HepG2 (cell line): ENCODE measurements around the gene TBC1D16. TPM values are rescaled to one million over a fixed set of nuclear protein-coding genes. Genes with fewer than 3 reads are reported as not detected.

Experiments used
- HNF4G ChIP-seq, 2 experiments: sonication (generic) in 1 of 2; formaldehyde crosslinking in 1 of 2; IDR thresholded peaks; 2 replicates each; pipeline versions ENCODE4 v1.4.0 to v1.6.1; 2011 to 2020; ENCODE audit warnings: borderline replicate concordance in 2 of 2, low read depth in 2 of 2, mild to moderate bottlenecking in 2 of 2, low read length in 1 of 2, missing genetic modification reagents in 1 of 2, moderate library complexity in 1 of 2
- IRF2 ChIP-seq: IDR thresholded peaks from 2 replicates; pipeline ENCODE4 v1.6.1; 2018; ENCODE audit warnings: missing genetic modification reagents, missing compliant biosample characterization
- MEF2D ChIP-seq: sonication (generic); formaldehyde crosslinking; IDR thresholded peaks from 2 replicates; pipeline ENCODE4 v1.5.1; 2020; ENCODE audit warnings: mild to moderate bottlenecking, missing genetic modification reagents
- MZF1 ChIP-seq: sonication (generic); formaldehyde crosslinking; IDR thresholded peaks from 2 replicates; pipeline ENCODE4 v1.8.1; 2023; ENCODE audit warnings: mild to moderate bottlenecking, missing genetic modification reagents, borderline replicate concordance
- NONO ChIP-seq, 2 experiments: fragments of 450-650 bp in 1 of 2; sonication (generic) in 1 of 2; formaldehyde crosslinking in 1 of 2; IDR thresholded peaks in 1 of 2; conservative IDR thresholded peaks in 1 of 2; 2 replicates each; pipeline versions ENCODE4 v1.6.1 to v1.8.0; 2017 to 2022; ENCODE audit warnings: mild to moderate bottlenecking in 1 of 2, missing genetic modification reagents in 1 of 2, moderate library complexity in 1 of 2
- PATZ1 ChIP-seq: sonication (generic); formaldehyde crosslinking; IDR thresholded peaks from 2 replicates; pipeline ENCODE4 v1.4.0; 2020; ENCODE audit warnings: missing genetic modification reagents
- RAD21 ChIP-seq: fragments of 450-650 bp; formaldehyde crosslinking; IDR thresholded peaks from 2 replicates; pipeline ENCODE4 v1.5.0; 2020; ENCODE audit warnings: mild to moderate bottlenecking
- TEAD3 ChIP-seq: optimal IDR thresholded peaks from 2 replicates; pipeline ENCODE3; 2016; ENCODE audit warnings: borderline replicate concordance
- TFDP1 ChIP-seq: IDR thresholded peaks from 2 replicates; pipeline ENCODE4 v1.6.1; 2016; ENCODE audit warnings: missing compliant biosample characterization, missing genetic modification reagents, borderline replicate concordance
- UBTF ChIP-seq: sonication (generic); formaldehyde crosslinking; IDR thresholded peaks from 2 replicates; pipeline ENCODE4 v1.4.0; 2020; ENCODE audit warnings: mild to moderate bottlenecking, missing genetic modification reagents
- ZBTB14 ChIP-seq: sonication (generic); formaldehyde crosslinking; IDR thresholded peaks from 2 replicates; pipeline ENCODE4 v1.4.0; 2020; ENCODE audit warnings: missing genetic modification reagents
- ZBTB33 ChIP-seq: sonication (generic); formaldehyde crosslinking; IDR thresholded peaks from 2 replicates; pipeline ENCODE4 v1.4.0; 2020; ENCODE audit warnings: missing genetic modification reagents
- ZBTB38 ChIP-seq: sonication (generic); formaldehyde crosslinking; IDR thresholded peaks from 2 replicates; pipeline ENCODE4 v1.5.1; 2020; ENCODE audit warnings: mild to moderate bottlenecking, missing genetic modification reagents
- ZC3H4 ChIP-seq: sonication (generic); formaldehyde crosslinking; IDR thresholded peaks from 2 replicates; pipeline ENCODE4 v1.4.0; 2020; ENCODE audit warnings: missing genetic modification reagents, borderline replicate concordance
- ZNF12 ChIP-seq: sonication (generic); formaldehyde crosslinking; IDR thresholded peaks from 2 replicates; pipeline ENCODE4 v1.5.0; 2020; ENCODE audit warnings: missing genetic modification reagents
- ZNF225 ChIP-seq: sonication (generic); formaldehyde crosslinking; IDR thresholded peaks from 2 replicates; pipeline ENCODE4 v1.4.0; 2020; ENCODE audit warnings: mild to moderate bottlenecking, missing genetic modification reagents
- ZNF292 ChIP-seq: sonication (generic); formaldehyde crosslinking; IDR thresholded peaks from 2 replicates; pipeline ENCODE4 v1.8.1; 2022; ENCODE audit warnings: mild to moderate bottlenecking, low read depth, missing genetic modification reagents, borderline replicate concordance
- ZNF331 ChIP-seq: sonication (generic); formaldehyde crosslinking; IDR thresholded peaks from 2 replicates; pipeline ENCODE4 v1.4.0; 2020; ENCODE audit warnings: missing genetic modification reagents
- ZNF768 ChIP-seq: sonication (generic); formaldehyde crosslinking; IDR thresholded peaks from 2 replicates; pipeline ENCODE4 v1.4.0; 2020; ENCODE audit warnings: missing genetic modification reagents
- polyA plus RNA-seq, 8 experiments: library from polyadenylated mRNA; depleted of rRNA in 3 of 8; stranded (reverse) in 7 of 8; unstranded in 1 of 8; fragments of >200 nt; fragmentation: Illumina TruSeq in 4 of 8; extraction: Trizol in 4 of 8; gene quantifications; 2 replicates each; pipeline versions ENCODE4 v1.2.1 to v1.2.3, GENCODE V29; 2011 to 2016; ENCODE audit warnings: low read depth in 4 of 8, missing spikeins in 1 of 8, mixed read lengths in 1 of 8; ENCODE audit not compliant: insufficient read depth in 1 of 8
- total RNA-seq, 5 experiments: library from RNA; depleted of rRNA; stranded (reverse); fragments of >200 nt; fragmentation: Illumina TruSeq; extraction: Trizol; gene quantifications; 2 replicates each; pipeline ENCODE4 v1.2.3, GENCODE V29; 2016; ENCODE audit warnings: low read depth in 1 of 5

Gene TBC1D16
- total and polyA plus RNA-seq, 2 of the 13 experiments (the other 11 are each of a cell fraction or from before 2014, with no cell fraction given): 14.9 to 24.9 TPM

GRCh38 chr17:79927688-79928501 is 107.8 kb downstream of the TBC1D16 start (continued):
- TF ChIP-seq ZBTB14 (CRISPR knock-in tag) (no peak), ZC3H4 (CRISPR knock-in tag) (peak; percentile 62; the same call in 1 of the 2 replicates), HNF4G (IDR thresholded peaks at IDR 0.05; ENCODE audit: borderline replicate concordance, low read depth, low read length) (no peak), HNF4G (CRISPR knock-in tag; IDR thresholded peaks at IDR 0.05; ENCODE audit: borderline replicate concordance, low read depth) (no peak), ZNF768 (peak; percentile 6; the same call in 1 of the 2 replicates), TEAD3 (no peak), PATZ1 (CRISPR knock-in tag) (no peak), UBTF (CRISPR knock-in tag) (peak; percentile 30; the same call in 1 of the 2 replicates), MZF1 (CRISPR knock-in tag) (0 out of 2 replicates have a peak, but pooled peaks have one; percentile 19), TFDP1 (CRISPR knock-in tag) (0 out of 2 replicates have a peak, but pooled peaks have one; percentile 26), ZBTB38 (0 out of 2 replicates have a peak, but pooled peaks have one; percentile 16), ZNF12 (no peak), MEF2D (CRISPR knock-in tag) (0 out of 2 replicates have a peak, but pooled peaks have one; percentile 21), ZBTB33 (peak; percentile 47; the same call in 1 of the 2 replicates), IRF2 (CRISPR knock-in tag) (no peak), ZNF292 (CRISPR knock-in tag) (0 out of 2 replicates have a peak, but pooled peaks have one; percentile 20), ZNF225 (0 out of 2 replicates have a peak, but pooled peaks have one; percentile 20), RAD21 (CRISPR knock-in tag) (no peak), NONO (IDR thresholded peaks at IDR 0.05) (no peak), NONO (CRISPR knock-in tag; conservative IDR thresholded peaks at IDR 0.05) (0 out of 2 replicates have a peak, but pooled peaks have one; percentile 24), ZNF331 (no peak)
